Stomach smooth muscle (tissue), 2 donors: ENCODE data around the gene TMEM184B.
A peak's percentile ranks its signal among the peaks of the same experiment; 100 is the strongest.
"Not testable (repeated sequence)": the region's sequence is repeated elsewhere in the genome, so short reads cannot be mapped to it uniquely, and the experiment has no call there.

ENCODE experiments used
- H3K27ac ChIP-seq: one replicate; pipeline ENCODE4 v1.7.0; 2013; ENCODE audit warnings: mild to moderate bottlenecking, low read length, inconsistent platforms
- H3K27me3 ChIP-seq, 2 donors: one replicate each; pipeline ENCODE4 v1.7.0; 2013; ENCODE audit warnings: low read length in 2 of 2; ENCODE audit not compliant: insufficient read depth in 2 of 2, control insufficient read depth in 1 of 2
- H3K36me3 ChIP-seq, 2 donors: one replicate each; pipeline ENCODE4 v1.7.0; 2013; ENCODE audit warnings: low read length in 2 of 2; ENCODE audit not compliant: control insufficient read depth in 2 of 2, insufficient read depth in 2 of 2
- H3K4me1 ChIP-seq: one replicate; pipeline ENCODE4 v1.7.0; 2013; ENCODE audit warnings: low read length; ENCODE audit not compliant: control insufficient read depth, insufficient read depth
- H3K4me3 ChIP-seq, 2 donors: one replicate each; pipeline ENCODE4 v1.7.0; 2013; ENCODE audit warnings: low read length in 2 of 2
- H3K9ac ChIP-seq, 2 donors: one replicate each; pipeline ENCODE4 v1.7.0; 2013; ENCODE audit warnings: low read length in 2 of 2, mild to moderate bottlenecking in 1 of 2
- H3K9me3 ChIP-seq, 2 donors: one replicate each; pipeline ENCODE4 v1.7.0; 2013; ENCODE audit warnings: low read length in 2 of 2; ENCODE audit not compliant: control insufficient read depth in 2 of 2
- donor health status: healthy.
- donor health status: Pancreatic carcinoma.

TMEM184B gene

GRCh38 chr22:38187413-38188212 lies 85.2 kb downstream of the TMEM184B start:
- Histone ChIP-seq H3K9ac (no peak overlapping the region), H3K36me3 (no peaks in the 10 kb centered on the region), H3K4me3 (no peak overlapping the region), H3K27me3 (peaks cover 0 to 3% of the 10 kb centered on the region in 2 donors), H3K9me3 (no peaks in the 10 kb centered on the region), H3K4me1 (peaks cover 3% of the 10 kb centered on the region), H3K27ac (peak overlapping the region; percentile 3)

- Histone ChIP-seq H3K27me3 (no peaks in the 10 kb centered on the region), H3K9me3 (no peaks in the 10 kb centered on the region), H3K36me3 (no peaks in the 10 kb centered on the region), H3K4me3 (no peak overlapping the region), H3K4me1 (peaks cover 7% of the 10 kb centered on the region), H3K9ac (no peak overlapping the region), H3K27ac (no peak overlapping the region)
Observed at GRCh38 chr22:38186429-38186828, 86.4 kb downstream of the TMEM184B start.

GRCh38 chr22:38184788-38185187 lies 88.0 kb downstream of the TMEM184B start:
- Histone ChIP-seq H3K4me3 (no peak overlapping the region), H3K36me3 (no peaks in the 10 kb centered on the region), H3K27ac (no peak overlapping the region), H3K4me1 (peaks cover 18% of the 10 kb centered on the region), H3K9ac (no peak overlapping the region), H3K27me3 (no peaks in the 10 kb centered on the region), H3K9me3 (no peaks in the 10 kb centered on the region)

GRCh38 chr22:38181453-38182200 lies 91.2 kb downstream of the TMEM184B start, which contains the start of gene PLA2G6:
PLA2G6 (minus strand) TSS chr22:38181830; CDS start chr22:38169426, 12,404 bp downstream.
- H3K9me3 ChIP-seq: no peaks in the 10 kb centered on the region
- H3K27ac ChIP-seq: peak within 1 kb of the TSS; percentile 84
- H3K36me3 ChIP-seq: no peaks in the 10 kb centered on the region
- peaks cover 23% of the 10 kb centered on the region for H3K4me1 ChIP-seq
- H3K4me3 ChIP-seq: peak within 1 kb of the TSS; percentile 80 to 86
- peak within 1 kb of the TSS; percentile 83 to 86 for H3K9ac ChIP-seq
- H3K27me3 ChIP-seq: no peaks in the 10 kb centered on the region

- peaks cover 25% of the 10 kb centered on the region for H3K4me1 ChIP-seq
- peak overlapping the region; percentile 83 to 86 for H3K9ac ChIP-seq
- H3K27me3 ChIP-seq: no peaks in the 10 kb centered on the region
- H3K4me3 ChIP-seq: peak overlapping the region; percentile 80 to 86
- peak overlapping the region; percentile 84 for H3K27ac ChIP-seq
- H3K9me3 ChIP-seq: no peaks in the 10 kb centered on the region
- no peaks in the 10 kb centered on the region for H3K36me3 ChIP-seq
Observed at GRCh38 chr22:38180841-38181452, 91.9 kb downstream of the TMEM184B start.

GRCh38 chr22:38178605-38178937 lies 94.2 kb downstream of the TMEM184B start:
- not testable (repeated sequence) for H3K9me3 ChIP-seq, H3K9ac ChIP-seq, H3K27me3 ChIP-seq, H3K4me3 ChIP-seq, H3K36me3 ChIP-seq
- peaks cover 30% of the 10 kb centered on the region for H3K4me1 ChIP-seq
- peak overlapping the region; percentile 66 for H3K27ac ChIP-seq

- H3K27ac ChIP-seq: peak overlapping the region; percentile 66
- H3K9me3 ChIP-seq: no peaks in the 10 kb centered on the region
- H3K4me1 ChIP-seq: peaks cover 30% of the 10 kb centered on the region
- no peaks in the 10 kb centered on the region for H3K27me3 ChIP-seq
- H3K9ac ChIP-seq: peak overlapping the region; percentile 16 to 51
- H3K4me3 ChIP-seq: no peak overlapping the region
- H3K36me3 ChIP-seq: no peaks in the 10 kb centered on the region
Observed at GRCh38 chr22:38177926-38178604, 94.7 kb downstream of the TMEM184B start.

GRCh38 chr22:38177571-38177925 lies 95.3 kb downstream of the TMEM184B start:
- Histone ChIP-seq H3K9ac (peak overlapping the region; percentile 16 to 51), H3K27ac (peak overlapping the region; percentile 66), H3K4me1 (peaks cover 30% of the 10 kb centered on the region)
- H3K36me3 ChIP-seq, H3K4me3 ChIP-seq, H3K27me3 ChIP-seq, H3K9me3 ChIP-seq: not testable (repeated sequence)

- Histone ChIP-seq H3K27me3 (no peaks in the 10 kb centered on the region), H3K27ac (no peak overlapping the region), H3K4me1 (peaks cover 30% of the 10 kb centered on the region), H3K36me3 (no peaks in the 10 kb centered on the region), H3K4me3 (no peak overlapping the region), H3K9ac (no peak overlapping the region), H3K9me3 (no peaks in the 10 kb centered on the region)
Observed at GRCh38 chr22:38177044-38177443, 95.8 kb downstream of the TMEM184B start.

GRCh38 chr22:38176170-38176741 lies 96.6 kb downstream of the TMEM184B start:
- no peak overlapping the region for H3K4me3 ChIP-seq
- H3K27ac ChIP-seq: no peak overlapping the region
- H3K9ac ChIP-seq: no peak overlapping the region
- H3K9me3 ChIP-seq: no peaks in the 10 kb centered on the region
- no peaks in the 10 kb centered on the region for H3K27me3 ChIP-seq
- H3K4me1 ChIP-seq: peaks cover 28% of the 10 kb centered on the region
- H3K36me3 ChIP-seq: no peaks in the 10 kb centered on the region
